Erythroblast (primary cell): ENCODE data around the gene CACNA2D2.

Experiments
- GATA1 ChIP-seq: IDR thresholded peaks from 2 replicates; pipeline ENCODE4 v1.6.1; 2011; ENCODE audit warnings: low read depth, mild to moderate bottlenecking, control low read depth, low read length, moderate library complexity
- POLR2A ChIP-seq: IDR thresholded peaks from 2 replicates; pipeline ENCODE4 v1.6.1; 2011; ENCODE audit warnings: mild to moderate bottlenecking, low read length

DNA sequence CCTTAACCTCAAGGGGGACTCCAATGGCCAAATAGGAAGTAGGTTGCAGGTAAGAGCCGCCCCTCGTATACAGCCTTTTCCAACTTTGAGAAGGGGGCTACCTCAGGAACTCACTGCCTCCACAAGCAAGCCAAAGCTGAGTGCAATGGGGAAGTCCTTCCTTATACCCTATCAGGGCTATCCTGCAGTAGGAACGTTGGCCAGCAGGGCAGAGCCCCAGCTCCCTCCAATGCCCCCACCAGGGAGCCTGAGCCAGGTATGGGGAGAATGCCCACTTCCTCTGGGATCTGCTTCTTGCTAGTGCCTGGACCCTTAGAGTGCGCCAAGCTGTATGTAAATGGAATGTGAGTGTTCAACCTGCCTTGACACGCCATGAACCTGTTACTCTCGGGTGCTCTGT, 16.3 kb downstream of the CACNA2D2 start:
- TF ChIP-seq POLR2A = no peak
- TF ChIP-seq GATA1 = no peak
